ENCODE results near the gene APOL1. TPM values are rescaled to one million over a fixed set of nuclear protein-coding genes. Genes with fewer than 3 reads are reported as not detected.

The APOL1 gene
- total RNA-seq, 1 experiment from 2014 or later, result 0.30 TPM

- TF ChIP-seq, protein P1, sequence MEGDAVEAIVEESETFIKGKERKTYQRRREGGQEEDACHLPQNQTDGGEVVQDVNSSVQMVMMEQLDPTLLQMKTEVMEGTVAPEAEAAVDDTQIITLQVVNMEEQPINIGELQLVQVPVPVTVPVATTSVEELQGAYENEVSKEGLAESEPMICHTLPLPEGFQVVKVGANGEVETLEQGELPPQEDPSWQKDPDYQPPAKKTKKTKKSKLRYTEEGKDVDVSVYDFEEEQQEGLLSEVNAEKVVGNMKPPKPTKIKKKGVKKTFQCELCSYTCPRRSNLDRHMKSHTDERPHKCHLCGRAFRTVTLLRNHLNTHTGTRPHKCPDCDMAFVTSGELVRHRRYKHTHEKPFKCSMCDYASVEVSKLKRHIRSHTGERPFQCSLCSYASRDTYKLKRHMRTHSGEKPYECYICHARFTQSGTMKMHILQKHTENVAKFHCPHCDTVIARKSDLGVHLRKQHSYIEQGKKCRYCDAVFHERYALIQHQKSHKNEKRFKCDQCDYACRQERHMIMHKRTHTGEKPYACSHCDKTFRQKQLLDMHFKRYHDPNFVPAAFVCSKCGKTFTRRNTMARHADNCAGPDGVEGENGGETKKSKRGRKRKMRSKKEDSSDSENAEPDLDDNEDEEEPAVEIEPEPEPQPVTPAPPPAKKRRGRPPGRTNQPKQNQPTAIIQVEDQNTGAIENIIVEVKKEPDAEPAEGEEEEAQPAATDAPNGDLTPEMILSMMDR (IDR thresholded peaks at IDR 0.05 in 2 of 3, conservative IDR thresholded peaks at IDR 0.05 in 1 of 3; ENCODE audit: borderline replicate concordance in 1 of 3, insufficient read depth in 1 of 3, low read depth in 2 of 3, low read length in 2 of 3), result peak in 2 of 3 experiments; percentile 63 to 71; a peak in 4 of 6 replicates
Observed at GRCh38 chr22:36239401-36240171, 13.3 kb upstream of the APOL1 start, which contains the start of gene APOL2 (continued).

- no peak for ATAC-seq
- H3K9ac ChIP-seq (ENCODE audit: low read length), result no peak overlapping the region
- H2AFZ ChIP-seq (ENCODE audit: low read depth, low read length, poor library complexity, severe bottlenecking), result no peak overlapping the region
- H4K20me1 ChIP-seq (ENCODE audit: insufficient read depth), result no peaks in the 10 kb centered on the region
- H3K36me3 ChIP-seq (ENCODE audit: control insufficient read depth in 1 of 2, insufficient read depth in 2 of 2, low read length in 2 of 2), result no peaks in the 10 kb centered on the region
- ChIA-PET POLR2A (no interaction called here), CTCF (no interaction called here), RAD21 (ENCODE audit: low non-redundant PET in 1 of 2, low total read pairs in 2 of 2, uncharacterized antibody in 2 of 2, unreplicated experiment in 2 of 2) (no interaction called here)
- H3K4me2 ChIP-seq (ENCODE audit: low read length), result no peak overlapping the region
- H3K9me2 ChIP-seq (ENCODE audit: insufficient read depth), result no peaks in the 10 kb centered on the region
- H3K27me3 ChIP-seq (ENCODE audit: insufficient read depth, low read length), result no peaks in the 10 kb centered on the region
- peaks cover 6 to 10% of the 10 kb centered on the region in 2 experiments; a peak in 3 of 4 replicates for H3K4me1 ChIP-seq (ENCODE audit: control insufficient read depth in 1 of 2, insufficient read depth in 2 of 2, low read length in 2 of 2)
- TF ChIP-seq RAD21 (IDR thresholded peaks at IDR 0.05; ENCODE audit: low read depth), result no peak
- TF ChIP-seq POLR2A (IDR thresholded peaks at IDR 0.05; ENCODE audit: borderline replicate concordance, extremely low read depth, insufficient read depth, insufficient read length), result no peak
- no peak for TF ChIP-seq SRF (IDR thresholded peaks at IDR 0.05; ENCODE audit: low read depth)
- TF ChIP-seq ZFX (IDR thresholded peaks at IDR 0.05), result no peak
- no peak for TF ChIP-seq YY1 (IDR thresholded peaks at IDR 0.05; ENCODE audit: extremely low read depth, insufficient replicate concordance, low read depth, low read length)
- TF ChIP-seq SP1 (IDR thresholded peaks at IDR 0.05; ENCODE audit: low read depth), result no peak
- TF ChIP-seq ATF3 (IDR thresholded peaks at IDR 0.05), result no peak
- TF ChIP-seq EZH2 (IDR thresholded peaks at IDR 0.05), result no peak
- TF ChIP-seq, protein P1 (IDR thresholded peaks at IDR 0.05 in 2 of 3, conservative IDR thresholded peaks at IDR 0.05 in 1 of 3; ENCODE audit: borderline replicate concordance in 1 of 3, insufficient read depth in 1 of 3, low read depth in 2 of 3, low read length in 2 of 3), result no peak
- no peak for TF ChIP-seq EZH2phosphoT487 (IDR thresholded peaks at IDR 0.05; ENCODE audit: borderline replicate concordance)
- TF ChIP-seq POLR2AphosphoS5 (IDR thresholded peaks at IDR 0.05; ENCODE audit: low read depth, low read length), result no peak
- TF ChIP-seq TCF7L2 (IDR thresholded peaks at IDR 0.05; ENCODE audit: borderline replicate concordance, extremely low read depth, insufficient read depth, insufficient read length), result no peak
- TF ChIP-seq JUND (IDR thresholded peaks at IDR 0.05), result no peak
- TF ChIP-seq SIN3A (IDR thresholded peaks at IDR 0.05; ENCODE audit: low read depth), result no peak
- TF ChIP-seq, protein P2, sequence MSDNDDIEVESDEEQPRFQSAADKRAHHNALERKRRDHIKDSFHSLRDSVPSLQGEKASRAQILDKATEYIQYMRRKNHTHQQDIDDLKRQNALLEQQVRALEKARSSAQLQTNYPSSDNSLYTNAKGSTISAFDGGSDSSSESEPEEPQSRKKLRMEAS (IDR thresholded peaks at IDR 0.05), result no peak
- TF ChIP-seq CEBPB (IDR thresholded peaks at IDR 0.05; ENCODE audit: low read depth), result no peak
- TF ChIP-seq FOSL1 (IDR thresholded peaks at IDR 0.05; ENCODE audit: low read depth), result no peak
- TF ChIP-seq CBX3 (IDR thresholded peaks at IDR 0.05; ENCODE audit: low read depth), result no peak
- no TSS peak for BruUV-seq (replicated peaks)
- H3K4me3 ChIP-seq (replicated peaks in 1 of 2; ENCODE audit: low read depth in 1 of 2, low read length in 2 of 2), result no peak overlapping the region
- no peak for DNase-seq (ENCODE audit: low read depth, low spot score)
- H3K79me2 ChIP-seq (ENCODE audit: insufficient read depth, low read length), result no peaks in the 10 kb centered on the region
- intact Hi-C loops (cut with micrococcal nuclease), result no loop called here
- H3K27ac ChIP-seq (ENCODE audit: low read depth, low read length), result no peak overlapping the region
- H3K9me3 ChIP-seq (ENCODE audit: control insufficient read depth in 1 of 2, insufficient read depth in 1 of 2, low read depth in 1 of 2, low read length in 2 of 2), result no peaks in the 10 kb centered on the region
Observed at GRCh38 chr22:36243986-36244385, 8.9 kb upstream of the APOL1 start.

Measured in HCT116 (cell line).